NCI-H2029 treated with DMSO at 0.1 percent for 48 hours (cell line): ENCODE results near the gene SLC35F4.
A peak's percentile ranks its signal among the peaks of the same experiment; 100 is the strongest.
"Not testable (repeated sequence)": the region's sequence is repeated elsewhere in the genome, so short reads cannot be mapped to it uniquely, and the experiment has no call there.

ENCODE experiments used
- DNase-seq: peaks from one replicate; lab custom pipeline; 2025; lab: John Stamatoyannopoulos, UW

SLC35F4 gene

GRCh38 chr14:57725399-57726077 lies 140.4 kb downstream of the SLC35F4 start:
- no peak for DNase-seq

DNA sequence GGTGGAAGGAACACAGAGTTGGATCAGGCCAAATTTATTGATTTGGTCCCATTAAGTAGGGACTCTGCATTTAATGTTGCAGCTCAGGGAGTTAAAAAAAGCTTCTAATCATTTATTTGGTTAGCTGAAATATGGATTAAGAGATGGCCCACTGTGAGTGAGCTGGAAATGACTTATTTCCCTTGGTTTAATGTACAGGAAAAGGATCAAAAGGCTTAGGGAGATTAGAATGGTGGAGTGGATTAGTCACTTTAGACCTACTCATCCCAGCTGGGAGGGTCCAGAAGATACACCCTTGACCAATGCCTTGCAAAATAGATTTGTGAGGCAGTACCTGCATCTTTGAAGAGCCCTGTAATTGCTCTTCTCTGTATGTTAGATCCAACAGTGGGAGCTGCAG lies 143.8 kb downstream of the SLC35F4 start:
- not testable (repeated sequence) for DNase-seq

DNA sequence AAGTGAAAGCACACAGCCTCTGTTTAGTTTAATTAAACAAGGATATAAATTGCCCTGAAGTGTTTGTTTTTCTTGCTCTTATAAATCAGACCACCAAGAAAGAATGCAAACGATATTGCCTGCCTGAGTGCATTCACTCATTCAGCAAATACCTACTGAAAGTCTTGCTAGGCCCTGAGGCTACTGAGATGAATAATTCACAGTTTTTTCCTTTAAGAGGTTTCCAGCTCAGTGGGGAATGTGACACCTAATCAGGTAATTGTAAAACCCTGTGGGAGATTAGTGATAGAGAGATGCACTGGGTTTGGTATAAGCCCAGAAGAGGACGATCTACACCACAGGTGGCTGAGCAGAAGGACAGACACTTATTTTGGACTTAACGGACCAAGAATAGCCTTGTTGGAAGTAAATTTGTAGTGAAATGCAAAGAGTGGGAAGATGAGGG lies 151.4 kb downstream of the SLC35F4 start:
- no peak for DNase-seq

GRCh38 chr14:57712698-57713097 lies 153.2 kb downstream of the SLC35F4 start:
- no peak for DNase-seq

GRCh38 chr14:57712102-57712501 lies 153.8 kb downstream of the SLC35F4 start:
- no peak for DNase-seq

DNA sequence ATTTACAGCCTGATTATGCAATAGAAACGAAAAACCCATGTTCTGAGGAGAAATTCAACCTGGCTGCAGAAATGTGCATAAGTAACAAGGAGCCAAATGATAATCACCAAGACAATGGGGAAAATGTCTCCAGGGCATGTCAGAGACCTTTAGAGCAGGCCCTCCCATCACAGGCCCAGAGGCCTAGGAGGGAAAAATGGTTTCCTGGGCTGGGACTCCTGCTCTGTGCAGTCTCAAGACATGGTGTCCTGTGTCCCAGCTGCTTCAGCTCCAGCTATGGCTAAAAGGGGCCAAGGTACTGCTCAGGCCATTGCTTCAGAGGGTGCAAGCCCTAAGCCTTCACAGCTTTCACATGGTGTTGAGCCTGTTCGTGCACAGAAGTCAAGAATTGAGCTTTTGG lies 156.0 kb downstream of the SLC35F4 start:
- no peak for DNase-seq

DNA sequence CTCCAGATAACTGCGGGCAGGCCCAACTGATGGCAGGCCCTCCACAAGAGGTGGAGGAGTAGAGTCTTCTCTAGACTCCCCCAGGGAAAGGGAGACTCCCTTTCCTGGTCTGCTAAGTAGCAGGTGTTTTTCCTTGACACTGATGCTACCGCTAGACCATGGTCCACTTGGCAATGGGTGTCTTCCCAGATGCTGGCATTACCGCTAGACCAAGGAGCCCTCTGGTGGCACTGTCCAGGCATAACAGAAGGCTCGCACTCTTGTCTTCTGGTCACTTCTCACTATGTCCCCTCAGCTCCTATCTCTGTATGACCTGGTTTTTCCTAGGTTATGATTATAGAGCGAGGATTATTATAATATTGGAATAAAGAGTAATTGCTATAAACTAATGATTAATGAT lies 156.8 kb downstream of the SLC35F4 start:
- not testable (repeated sequence) for DNase-seq

GRCh38 chr14:57707219-57707618 lies 158.7 kb downstream of the SLC35F4 start:
- no peak for DNase-seq

DNA sequence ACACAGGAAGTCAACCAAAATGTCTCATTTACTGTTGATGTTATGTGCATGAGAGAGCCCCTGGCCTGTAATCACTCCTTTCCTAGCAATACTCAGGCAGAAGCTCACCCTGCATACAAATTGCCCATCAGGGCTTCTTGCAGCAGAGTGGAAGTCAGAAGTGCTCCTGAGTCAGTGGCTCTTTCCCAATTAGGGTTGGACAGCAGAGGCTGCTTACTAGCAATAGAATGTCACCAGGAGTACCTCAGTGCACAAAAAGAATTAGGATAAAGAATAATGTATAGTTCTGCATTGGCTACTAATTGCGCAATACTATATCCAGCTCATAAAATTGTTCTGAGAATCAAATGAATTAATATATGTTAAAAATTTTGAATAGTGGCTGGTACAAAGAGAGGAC lies 161.1 kb downstream of the SLC35F4 start:
- no peak for DNase-seq

DNA sequence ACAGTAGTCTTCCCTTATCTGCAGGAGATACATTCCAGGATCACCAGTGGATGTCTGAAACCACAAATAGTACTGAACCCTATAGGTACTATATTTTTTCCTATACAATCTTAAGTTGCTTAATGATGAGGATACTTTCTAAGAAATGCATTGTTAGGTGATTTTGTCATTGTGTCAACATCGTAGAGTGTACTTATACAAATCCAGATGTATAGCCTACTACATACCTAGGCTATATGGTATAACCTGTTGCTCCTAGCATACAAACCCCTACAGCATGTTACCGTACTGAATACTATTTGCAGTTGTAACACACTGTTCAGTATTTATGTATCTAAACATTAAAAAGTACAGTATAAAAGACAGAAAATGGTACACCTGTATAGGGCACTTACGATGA lies 165.9 kb downstream of the SLC35F4 start:
- no peak for DNase-seq

DNA sequence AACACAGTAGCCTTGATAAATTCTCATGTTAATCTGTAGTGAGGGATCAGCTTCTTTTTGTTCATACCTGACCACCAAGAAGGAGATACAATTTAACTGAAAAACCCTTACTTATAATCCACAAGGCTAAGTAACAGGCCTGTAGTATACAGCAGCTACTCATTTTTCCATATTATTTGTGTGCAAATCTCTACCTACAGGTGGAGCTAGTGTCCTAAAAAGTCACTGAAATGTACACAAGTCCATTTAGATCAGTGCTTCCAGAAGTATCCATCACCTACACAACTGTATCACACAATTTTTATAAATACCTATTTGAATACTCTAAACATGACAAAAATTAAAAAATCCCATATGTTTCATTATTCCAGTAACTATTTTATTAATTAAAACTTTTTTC lies 173.2 kb downstream of the SLC35F4 start:
- peak; percentile 6 for DNase-seq

DNA sequence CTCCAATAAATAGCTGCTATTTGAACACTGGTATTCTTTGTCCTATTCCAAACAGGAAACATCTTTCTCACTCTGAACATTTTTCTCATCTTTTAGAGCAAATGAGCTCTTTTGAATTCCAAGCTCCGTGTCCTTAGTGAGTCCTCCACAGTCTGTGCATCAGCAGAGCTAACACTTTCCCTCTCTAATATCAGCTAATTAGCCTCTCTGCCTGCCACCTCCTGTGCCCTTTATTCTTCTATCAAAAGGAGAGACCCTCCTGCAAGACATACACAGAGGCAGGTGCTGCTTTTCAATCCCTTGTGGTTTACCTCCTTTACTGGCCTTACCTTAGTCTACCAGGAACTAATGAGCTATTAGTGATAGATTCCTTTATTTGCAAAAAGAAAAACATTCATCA lies 178.5 kb downstream of the SLC35F4 start:
- DNase-seq, result no peak

DNA sequence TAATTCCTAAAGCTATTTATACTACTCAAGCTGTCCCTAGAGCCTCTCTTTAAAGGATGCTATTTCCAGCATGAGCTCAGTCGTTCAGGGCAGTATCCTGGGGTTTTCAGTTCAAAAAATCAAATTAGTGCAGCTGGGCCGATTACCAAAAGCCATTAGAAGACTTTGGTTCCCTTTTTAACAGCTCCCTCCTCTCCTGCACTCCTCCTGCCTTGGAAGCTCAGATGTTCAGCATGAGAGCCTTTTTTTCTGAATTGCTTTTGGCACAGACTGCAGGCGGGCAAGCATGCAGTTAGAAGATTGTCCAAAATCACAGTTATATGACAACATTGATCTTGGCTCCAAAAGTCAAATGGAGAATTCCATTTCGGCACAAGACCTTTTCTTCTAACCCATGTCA lies 179.6 kb downstream of the SLC35F4 start:
- no peak for DNase-seq

- no peak for DNase-seq
These were observed 194.9 kb downstream of the SLC35F4 start for GRCh38 chr14:57671021-57671420.

- DNase-seq, result no peak
These were observed 205.7 kb downstream of the SLC35F4 start for GRCh38 chr14:57660208-57660607.

DNA sequence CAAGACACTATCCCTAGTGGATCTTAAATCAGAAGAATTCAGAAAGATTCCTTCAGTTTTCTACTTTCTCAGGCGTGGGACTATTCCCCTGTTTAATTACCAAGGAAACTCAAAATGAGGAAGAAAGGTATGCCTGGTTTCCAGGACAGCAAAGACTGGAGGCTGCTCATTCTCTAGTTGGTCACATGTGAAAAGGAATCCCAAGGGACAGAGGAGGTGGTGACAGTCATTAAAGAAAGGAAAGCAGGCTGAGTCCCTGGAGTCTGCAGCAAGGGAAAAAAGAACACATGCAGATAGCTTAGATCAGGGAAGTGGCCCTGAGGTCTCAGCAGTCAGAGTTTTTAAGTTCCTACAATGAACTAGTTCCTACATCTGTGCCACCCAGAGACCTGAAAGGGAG lies 206.8 kb downstream of the SLC35F4 start:
- no peak for DNase-seq

DNA sequence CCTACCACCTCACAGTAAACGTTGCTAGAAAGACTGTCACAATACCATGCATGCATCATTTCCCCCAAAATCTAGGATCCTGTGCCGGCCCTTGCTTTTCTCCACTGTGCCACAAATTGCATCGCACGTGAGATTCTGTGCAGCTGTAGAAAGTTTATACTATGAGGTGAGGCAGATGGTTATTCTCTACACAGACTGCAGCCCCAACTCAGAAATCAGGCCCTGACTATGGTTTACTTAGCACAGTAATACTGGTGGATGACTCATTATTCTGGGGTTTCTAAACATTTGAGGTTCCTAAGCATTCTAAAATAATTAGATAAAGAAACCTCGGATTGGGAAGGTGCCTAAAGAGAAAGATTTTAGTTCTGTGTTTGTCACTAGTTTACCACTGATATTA lies 208.4 kb downstream of the SLC35F4 start:
- no peak for DNase-seq

DNA sequence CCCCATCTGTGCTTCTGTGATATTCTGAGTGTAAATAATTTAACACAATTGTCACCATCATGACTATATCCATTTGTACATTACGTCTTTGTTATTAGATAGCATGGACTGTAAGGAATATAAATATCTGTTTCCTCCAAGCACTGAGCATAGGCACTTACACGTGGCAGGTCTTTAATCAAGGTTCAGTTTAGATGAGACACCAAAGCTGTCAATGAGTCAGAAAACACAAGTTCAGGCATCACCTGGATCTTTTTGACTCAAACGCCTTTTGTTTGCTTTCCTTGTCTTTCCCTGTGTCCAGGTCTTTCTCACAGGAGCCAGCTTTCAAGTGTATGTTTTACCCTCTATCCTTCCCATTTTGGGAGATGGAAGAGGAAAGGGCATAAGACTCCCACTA lies 209.0 kb downstream of the SLC35F4 start:
- no peak for DNase-seq

GRCh38 chr14:57652769-57653168 lies 213.1 kb downstream of the SLC35F4 start:
- DNase-seq, result no peak

DNA sequence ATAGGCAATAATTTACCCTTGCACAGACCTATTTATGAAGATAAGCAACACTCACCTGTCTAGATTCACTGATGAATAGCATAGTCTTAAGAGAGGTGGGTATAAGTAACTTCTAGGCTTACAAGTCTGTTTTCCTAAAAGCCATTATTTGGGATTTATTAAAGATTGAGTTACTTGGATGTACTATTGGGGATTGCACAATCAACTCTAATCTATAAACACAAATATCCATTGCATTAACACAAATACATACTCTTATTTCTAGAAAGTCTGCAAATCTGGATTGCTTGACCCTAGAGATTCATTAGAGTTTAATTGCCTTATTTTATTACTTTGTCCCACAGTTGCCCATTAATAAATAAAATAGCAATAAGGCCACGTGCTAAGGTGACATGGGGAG lies 224.1 kb downstream of the SLC35F4 start:
- no peak for DNase-seq

DNA sequence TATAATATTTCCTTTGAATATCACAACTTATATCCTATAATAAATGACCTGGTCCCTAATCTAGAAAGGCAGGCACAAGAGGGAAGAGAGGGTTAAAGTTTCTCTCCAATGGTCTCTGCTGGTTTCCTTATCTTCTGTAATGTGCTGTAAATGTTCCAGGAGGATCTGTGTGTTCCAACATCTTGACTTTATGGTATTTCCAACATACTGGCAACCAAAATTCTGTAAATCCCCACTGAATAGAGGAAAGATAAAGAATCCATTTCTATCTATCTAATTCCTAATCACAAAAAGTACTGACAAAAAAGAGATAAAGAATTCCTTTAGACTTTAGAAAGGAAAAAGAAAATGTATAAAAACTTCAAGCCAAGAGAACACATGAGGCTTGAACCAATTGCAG lies 225.9 kb downstream of the SLC35F4 start:
- no peak for DNase-seq

DNA sequence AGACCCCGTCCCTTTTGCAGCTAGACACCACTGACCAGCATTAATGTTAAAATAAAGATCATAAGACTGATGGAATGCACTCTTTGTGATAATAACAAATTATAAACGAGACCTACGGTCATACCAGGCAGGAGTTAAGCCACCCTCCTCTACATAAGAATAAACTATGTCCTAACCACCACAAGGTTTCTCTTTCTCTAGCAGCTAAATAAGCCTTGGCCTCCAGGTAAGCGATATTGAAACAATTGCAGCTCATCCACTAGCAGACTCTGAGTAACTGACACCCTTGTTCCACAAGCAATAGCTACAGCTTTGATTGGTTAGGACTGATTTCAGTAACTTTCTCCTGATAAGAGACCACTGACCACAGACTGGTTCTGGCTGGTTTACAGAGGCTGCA lies 228.0 kb downstream of the SLC35F4 start:
- DNase-seq, result no peak

- no peak for DNase-seq
These were observed 231.6 kb downstream of the SLC35F4 start for GRCh38 chr14:57634335-57634734.

GRCh38 chr14:57632649-57633048 lies 233.2 kb downstream of the SLC35F4 start:
- DNase-seq, result no peak

GRCh38 chr14:57617510-57617909 lies 248.4 kb downstream of the SLC35F4 start:
- DNase-seq, result no peak
